BE2C (cell line): ENCODE measurements around the gene GNL1.
"Not testable (repeated sequence)": the region's sequence is repeated elsewhere in the genome, so short reads cannot be mapped to it uniquely, and the experiment has no call there.

Source experiments
- DNase-seq: peaks from one replicate; pipeline ENCODE4 v3.0.0-alpha.2; 2020
- H3K27me3 ChIP-seq: fragments of 250-450 bp; sonication (Bioruptor Pico); 2 replicates; pipeline ENCODE4 v1.5.1; 2020; ENCODE audit warnings: mild to moderate bottlenecking
- H3K36me3 ChIP-seq: fragments of 250-450 bp; sonication (Bioruptor Pico); 2 replicates; pipeline ENCODE4 v1.5.1; 2020; ENCODE audit warnings: mild to moderate bottlenecking
- H3K4me1 ChIP-seq: fragments of 250-450 bp; sonication (Bioruptor Pico); 2 replicates; pipeline ENCODE4 v1.5.1; 2020
- H3K4me3 ChIP-seq: 2 replicates; pipeline ENCODE4 v1.5.1; 2011; ENCODE audit warnings: low read depth, low read length
- H3K9me3 ChIP-seq: fragments of 250-450 bp; sonication (Bioruptor Pico); 2 replicates; pipeline ENCODE4 v1.5.1; 2020
- TF ChIP-seq, protein P1 (sequence below): IDR thresholded peaks from 2 replicates; pipeline ENCODE4 v1.5.1; 2012; ENCODE audit warnings: mild to moderate bottlenecking, low read depth, low read length

Gene GNL1

GRCh38 chr6:30508890-30509736 lies 47.2 kb downstream of the GNL1 start:
- H3K4me1 ChIP-seq: no peaks in the 10 kb centered on the region
- TF ChIP-seq, protein P1, sequence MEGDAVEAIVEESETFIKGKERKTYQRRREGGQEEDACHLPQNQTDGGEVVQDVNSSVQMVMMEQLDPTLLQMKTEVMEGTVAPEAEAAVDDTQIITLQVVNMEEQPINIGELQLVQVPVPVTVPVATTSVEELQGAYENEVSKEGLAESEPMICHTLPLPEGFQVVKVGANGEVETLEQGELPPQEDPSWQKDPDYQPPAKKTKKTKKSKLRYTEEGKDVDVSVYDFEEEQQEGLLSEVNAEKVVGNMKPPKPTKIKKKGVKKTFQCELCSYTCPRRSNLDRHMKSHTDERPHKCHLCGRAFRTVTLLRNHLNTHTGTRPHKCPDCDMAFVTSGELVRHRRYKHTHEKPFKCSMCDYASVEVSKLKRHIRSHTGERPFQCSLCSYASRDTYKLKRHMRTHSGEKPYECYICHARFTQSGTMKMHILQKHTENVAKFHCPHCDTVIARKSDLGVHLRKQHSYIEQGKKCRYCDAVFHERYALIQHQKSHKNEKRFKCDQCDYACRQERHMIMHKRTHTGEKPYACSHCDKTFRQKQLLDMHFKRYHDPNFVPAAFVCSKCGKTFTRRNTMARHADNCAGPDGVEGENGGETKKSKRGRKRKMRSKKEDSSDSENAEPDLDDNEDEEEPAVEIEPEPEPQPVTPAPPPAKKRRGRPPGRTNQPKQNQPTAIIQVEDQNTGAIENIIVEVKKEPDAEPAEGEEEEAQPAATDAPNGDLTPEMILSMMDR: no peak
- no peaks in the 10 kb centered on the region for H3K36me3 ChIP-seq
- no peak overlapping the region for H3K4me3 ChIP-seq
- H3K27me3 ChIP-seq: peaks cover 42% of the 10 kb centered on the region
- no peak for DNase-seq
- H3K9me3 ChIP-seq: no peaks in the 10 kb centered on the region

DNA sequence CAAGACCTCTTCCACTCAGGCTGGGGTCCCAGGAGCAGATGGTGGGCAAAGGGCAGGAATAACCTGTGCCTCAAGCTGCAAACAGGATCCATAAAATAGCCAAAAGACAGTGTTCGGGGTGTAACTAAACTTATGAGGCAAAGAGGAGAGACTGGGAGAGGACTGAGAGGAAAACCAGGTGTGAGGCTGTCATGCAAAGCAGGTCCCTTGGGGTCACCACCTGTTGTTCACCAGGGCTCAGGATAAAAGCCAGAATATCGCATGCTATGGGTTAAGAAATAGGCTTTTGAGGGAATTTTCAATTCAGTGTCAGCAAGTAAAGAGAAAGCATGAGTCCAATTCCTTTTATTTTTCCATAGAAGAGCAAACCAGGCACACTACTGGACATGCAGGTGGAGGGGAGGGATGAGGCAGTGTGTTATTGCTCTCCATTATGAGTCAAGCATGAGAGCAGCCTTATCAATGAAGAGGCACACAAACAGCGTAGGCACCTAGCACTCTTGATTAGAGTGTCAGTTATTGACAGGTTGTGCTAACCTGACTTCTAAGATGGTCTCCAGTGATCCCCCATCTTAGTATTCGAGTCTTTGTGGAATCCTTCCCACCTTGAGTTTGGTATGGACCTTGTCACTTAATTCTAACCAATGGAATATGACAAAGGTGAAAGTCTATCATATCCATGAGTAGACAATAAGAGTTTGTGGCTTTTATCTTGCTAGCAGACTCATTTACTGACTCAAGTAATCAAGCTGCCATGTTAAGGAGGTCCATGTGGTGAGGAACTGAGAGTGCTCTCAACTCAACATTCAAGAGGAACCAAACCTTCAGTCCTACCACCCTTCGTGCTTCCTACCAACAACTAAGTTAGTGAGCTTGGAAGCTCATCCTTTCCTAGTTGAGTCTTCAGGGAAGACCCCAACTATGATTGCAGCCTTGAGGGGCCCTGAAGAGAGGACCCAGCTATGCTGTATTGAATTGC lies 48.2 kb downstream of the GNL1 start:
- TF ChIP-seq, protein P1: no peak
- peaks cover 48% of the 10 kb centered on the region for H3K27me3 ChIP-seq
- H3K9me3 ChIP-seq: no peaks in the 10 kb centered on the region
- H3K36me3 ChIP-seq: no peaks in the 10 kb centered on the region
- DNase-seq: no peak
- no peak overlapping the region for H3K4me3 ChIP-seq
- H3K4me1 ChIP-seq: no peaks in the 10 kb centered on the region

DNA sequence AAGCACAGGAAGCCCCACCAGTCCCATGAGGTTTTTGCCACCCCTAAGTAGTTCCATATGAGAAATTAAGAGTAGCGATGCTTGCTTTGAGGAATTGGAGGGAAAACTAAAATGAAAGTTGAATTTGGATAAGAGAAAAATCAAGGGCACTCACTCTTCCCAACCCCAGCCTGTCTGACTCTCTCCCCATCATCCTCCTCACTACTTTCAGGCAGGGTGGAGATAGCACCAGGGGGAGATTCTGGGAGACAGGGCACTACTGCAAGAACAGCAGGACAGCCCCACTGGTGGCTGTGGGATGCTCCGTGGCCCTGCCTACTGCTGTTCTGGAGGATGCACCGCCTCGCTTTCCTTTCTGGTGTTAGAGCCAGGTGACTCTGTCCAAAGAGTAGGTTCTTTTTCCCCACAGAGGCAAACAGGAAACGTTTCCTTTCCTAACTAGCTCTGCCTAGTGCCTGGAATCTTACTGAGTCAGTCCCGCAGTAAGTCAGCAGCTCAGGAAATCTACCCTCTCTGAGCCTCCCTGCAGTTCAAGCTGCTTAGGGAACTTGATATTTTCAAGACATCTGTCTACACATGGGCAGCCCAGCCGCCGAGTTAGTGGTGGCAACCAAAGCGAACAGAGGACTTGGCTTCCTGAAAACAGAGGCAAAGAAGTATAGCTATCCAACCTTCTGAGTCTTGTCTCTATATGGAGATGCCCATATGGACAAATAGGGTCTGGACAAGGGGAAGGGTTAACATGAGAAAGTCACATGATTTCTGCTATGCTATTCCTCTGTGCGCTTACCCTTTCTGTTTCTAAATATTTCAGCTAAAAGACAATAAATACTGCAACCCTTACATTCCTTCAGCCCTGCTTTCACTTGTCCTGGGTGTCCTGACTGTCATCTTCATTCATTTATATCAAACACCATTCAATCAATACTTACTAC lies 55.6 kb downstream of the GNL1 start:
- TF ChIP-seq, protein P1: no peak
- Histone ChIP-seq H3K4me3 (no peak overlapping the region), H3K4me1 (no peaks in the 10 kb centered on the region), H3K9me3 (no peaks in the 10 kb centered on the region), H3K36me3 (no peaks in the 10 kb centered on the region), H3K27me3 (peaks cover 51% of the 10 kb centered on the region)
- no peak for DNase-seq

- H3K4me1 ChIP-seq, H3K36me3 ChIP-seq, H3K4me3 ChIP-seq, H3K9me3 ChIP-seq, DNase-seq: not testable (repeated sequence)
- H3K27me3 ChIP-seq: peaks cover 50% of the 10 kb centered on the region
These were observed 57.6 kb downstream of the GNL1 start for GRCh38 chr6:30498705-30499104.

GRCh38 chr6:30497714-30498113 lies 58.6 kb downstream of the GNL1 start:
- no peak overlapping the region for H3K4me3 ChIP-seq
- no peak for DNase-seq
- peaks cover 43% of the 10 kb centered on the region for H3K27me3 ChIP-seq
- H3K4me1 ChIP-seq: no peaks in the 10 kb centered on the region
- TF ChIP-seq, protein P1: no peak
- H3K36me3 ChIP-seq: no peaks in the 10 kb centered on the region
- H3K9me3 ChIP-seq: no peaks in the 10 kb centered on the region

- H3K36me3 ChIP-seq, H3K9me3 ChIP-seq, H3K4me1 ChIP-seq, DNase-seq, H3K4me3 ChIP-seq: not testable (repeated sequence)
- H3K27me3 ChIP-seq: peaks cover 41% of the 10 kb centered on the region
These were observed 59.1 kb downstream of the GNL1 start for GRCh38 chr6:30497261-30497599.
